ENCODE measurements around the gene SNF8. TPM values are rescaled to one million over a fixed set of nuclear protein-coding genes. Genes with fewer than 3 reads are reported as not detected.

Gene SNF8, protein sequence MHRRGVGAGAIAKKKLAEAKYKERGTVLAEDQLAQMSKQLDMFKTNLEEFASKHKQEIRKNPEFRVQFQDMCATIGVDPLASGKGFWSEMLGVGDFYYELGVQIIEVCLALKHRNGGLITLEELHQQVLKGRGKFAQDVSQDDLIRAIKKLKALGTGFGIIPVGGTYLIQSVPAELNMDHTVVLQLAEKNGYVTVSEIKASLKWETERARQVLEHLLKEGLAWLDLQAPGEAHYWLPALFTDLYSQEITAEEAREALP
- total RNA-seq, result 10 to 100 TPM; 57.1 to 61.3 TPM

DNA sequence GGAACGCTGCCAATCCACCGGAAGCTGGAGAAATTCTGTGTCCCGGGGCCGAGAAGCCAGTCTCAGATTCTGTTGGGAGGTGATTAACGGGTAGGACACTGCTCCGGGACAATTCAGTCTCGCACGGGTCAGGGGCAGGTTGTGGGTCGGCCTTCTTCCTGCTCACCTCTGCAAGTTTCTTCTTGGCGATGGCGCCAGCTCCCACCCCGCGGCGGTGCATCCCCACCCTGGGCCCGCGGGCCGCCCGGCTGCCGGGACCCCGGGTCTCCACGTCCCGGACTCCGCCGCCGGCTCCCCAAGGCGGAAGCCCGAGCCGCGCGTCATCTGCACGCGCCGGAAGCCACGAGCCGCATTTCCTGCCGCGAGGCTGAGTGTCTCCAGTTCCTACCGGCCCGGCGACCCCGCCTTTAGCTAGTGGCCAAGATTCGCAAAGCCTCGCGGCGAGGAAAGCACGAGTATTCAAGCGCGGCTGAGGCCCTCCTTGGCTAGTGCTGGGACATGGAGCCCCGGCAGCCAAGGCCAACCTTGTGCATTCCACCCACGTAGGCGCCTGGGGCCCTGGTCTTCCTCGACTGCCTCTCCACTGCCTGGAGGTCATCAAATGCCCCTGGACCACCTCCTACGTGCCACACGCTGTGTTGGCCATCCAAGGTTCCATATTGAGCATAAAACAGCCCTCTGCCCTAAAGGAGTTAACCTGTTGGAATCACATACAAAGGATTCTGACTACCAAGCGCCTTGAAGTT is at the start of gene SNF8:
Gene SNF8 (minus strand): TSS at position 328 of the 746 bp plus-strand sequence. CDS start 108 bp downstream, at position 220.

GRCh38 chr17:48908047-48908843 is 36.4 kb downstream of the SNF8 start, which contains the start of gene UBE2Z:
UBE2Z (plus strand) TSS chr17:48908407; CDS start chr17:48908504, 97 bp downstream.

Small RNA genes lying within 50 kb of the gene (small RNA-seq; reads per million reads assigned to genes)
- gene AC068531.1 (0 reads per million in 2 donors), gene RF00263 (0 reads per million in 2 donors), gene RF01210 (0 to 0.04 reads per million in 2 donors), gene RNU1-42P (0.99 to 2.0 reads per million in 2 donors)

Other genes with a start within 250 kb of the SNF8 start
- gene PRAC1, start 222.3 kb downstream of the SNF8 start, total RNA-seq, result not detected
- 1 to 10 TPM in 1 of 2 donors, not detected in 1; 1.3 TPM for gene PRAC2, start 221.7 kb downstream of the SNF8 start, total RNA-seq
- 10 to 100 TPM in 1 of 2 donors, not detected in 1; 11.7 TPM for gene HOXB13, start 216.1 kb downstream of the SNF8 start, total RNA-seq
- 1 to 10 TPM in 1 of 2 donors, not detected in 1; 2.7 TPM for gene TTLL6, start 127.6 kb downstream of the SNF8 start, total RNA-seq
- gene CALCOCO2, start 113.8 kb downstream of the SNF8 start, total RNA-seq, result 10 to 100 TPM; 32.7 to 50.3 TPM
- gene ATP5MC1, start 52.1 kb downstream of the SNF8 start, total RNA-seq, result 10 to 100 TPM; 58.9 to 85.3 TPM
- 100 to 1,000 TPM in 1 of 2 donors, 10 to 100 TPM in 1; 84.3 to 114 TPM for gene UBE2Z, start 36.4 kb downstream of the SNF8 start, total RNA-seq
- not detected for gene GIP, start 23.8 kb upstream of the SNF8 start, total RNA-seq
- gene IGF2BP1, start 52.5 kb upstream of the SNF8 start, total RNA-seq, result not detected
- gene B4GALNT2, start 187.9 kb upstream of the SNF8 start, total RNA-seq, result not detected

Measured in melanocyte of skin (primary cell).